Endothelial cell of umbilical vein (primary cell): ENCODE measurements around the gene FBXL19. TPM values are rescaled to one million over a fixed set of nuclear protein-coding genes. Genes with fewer than 3 reads are reported as not detected.
A peak's percentile ranks its signal among the peaks of the same experiment; 100 is the strongest.

Experiments
- BruUV-seq: library from RNA; stranded (reverse); fragments of 400-500 nt; replicated peaks from 2 replicates; lab custom pipeline; 2021; lab: Mats Ljungman, UMichigan
- CTCF ChIA-PET: fragments of 300-600, 350-600 bp; sonication (Branson Sonifier 250); formaldehyde crosslinking; loops from one replicate; lab custom pipeline; 2021; ENCODE audit warnings: antibody characterized with exemption, inconsistent platforms; lab: Charles Lee
- POLR2A ChIA-PET: fragments of 300-600, 350-600 bp; sonication (Branson Sonifier 250); formaldehyde crosslinking; loops from one replicate; lab custom pipeline; 2021; ENCODE audit warnings: antibody characterized with exemption, inconsistent platforms; lab: Charles Lee
- DNase-seq: peaks from one replicate; pipeline ENCODE4 v3.0.0-alpha.2; 2011; ENCODE audit warnings: low read depth, low spot score
- FAIRE-seq: peaks from 2 replicates; lab custom pipeline; 2011; peaks lifted over from hg19 to GRCh38; lab: Jason Lieb, UNC
- H2AFZ ChIP-seq: 2 replicates; pipeline ENCODE4 v1.6.0; 2012; ENCODE audit warnings: low read depth, low read length, control low read depth, inconsistent platforms
- H3K27ac ChIP-seq: 2 replicates; pipeline ENCODE4 v1.5.1; 2011; ENCODE audit warnings: low read depth, mild to moderate bottlenecking, control low read depth, low read length, moderate library complexity; ENCODE audit not compliant: insufficient read depth
- H3K27me3 ChIP-seq, 2 experiments: 2 replicates each; pipeline versions ENCODE4 v1.6.0 to v1.6.1; 2011; ENCODE audit warnings: low read length in 2 of 2, mixed read lengths in 1 of 2; ENCODE audit not compliant: control insufficient read depth in 2 of 2, insufficient read depth in 2 of 2
- H3K36me3 ChIP-seq, 2 experiments: 2 replicates in 1 of 2; 3 replicates in 1 of 2; pipeline ENCODE4 v1.5.1; 2011; ENCODE audit warnings: low read length in 2 of 2, mild to moderate bottlenecking in 1 of 2, moderate library complexity in 1 of 2; ENCODE audit not compliant: control insufficient read depth in 2 of 2, insufficient read depth in 2 of 2; ENCODE audit errors: extremely low read depth in 1 of 2
- H3K4me1 ChIP-seq: 3 replicates; pipeline ENCODE4 v1.5.1; 2011; ENCODE audit warnings: mild to moderate bottlenecking, low read length; ENCODE audit not compliant: control insufficient read depth, insufficient read depth; ENCODE audit errors: extremely low read depth
- H3K4me2 ChIP-seq: 2 replicates; pipeline ENCODE4 v1.6.1; 2011; ENCODE audit warnings: low read length, control low read depth, mixed read lengths; ENCODE audit not compliant: insufficient read depth
- H3K4me3 ChIP-seq, 3 experiments: fragments of 200-600 bp in 1 of 3; sonication (generic), shearing (Covaris generic) in 1 of 3; replicated peaks in 1 of 3; 2 replicates each; pipeline ENCODE4 v1.5.1; 2011 to 2016; ENCODE audit warnings: control low read depth in 3 of 3, low read length in 3 of 3, mild to moderate bottlenecking in 2 of 3, inconsistent platforms in 1 of 3, low read depth in 1 of 3, moderate library complexity in 1 of 3; ENCODE audit not compliant: insufficient read depth in 1 of 3
- H3K79me2 ChIP-seq: 2 replicates; pipeline ENCODE4 v1.6.0; 2012; ENCODE audit warnings: low read length, inconsistent platforms; ENCODE audit not compliant: control insufficient read depth, insufficient read depth
- H3K9ac ChIP-seq: replicated peaks from 2 replicates; pipeline ENCODE3; 2011; ENCODE audit warnings: low read length, control low read depth; ENCODE audit not compliant: insufficient read depth; ENCODE audit errors: extremely low read depth
- H3K9me1 ChIP-seq: replicated peaks from 3 replicates; pipeline ENCODE4 v1.6.0; 2011; ENCODE audit warnings: mild to moderate bottlenecking, low read length; ENCODE audit not compliant: control insufficient read depth, insufficient read depth; ENCODE audit errors: extremely low read depth
- H3K9me3 ChIP-seq: replicated peaks from 2 replicates; pipeline ENCODE4 v1.5.1; 2012; ENCODE audit warnings: low read length, inconsistent platforms; ENCODE audit not compliant: control insufficient read depth, insufficient read depth
- H4K20me1 ChIP-seq: replicated peaks from 2 replicates; pipeline ENCODE3; 2011; ENCODE audit warnings: mild to moderate bottlenecking, low read length; ENCODE audit not compliant: control insufficient read depth, insufficient read depth; ENCODE audit errors: extremely low read depth
- CTCF ChIP-seq, 2 donors: IDR thresholded peaks; 1 replicate in 1 of 2; 2 replicates in 1 of 2; pipeline ENCODE4 v1.5.1; 2011; ENCODE audit warnings: low read length in 2 of 2, mild to moderate bottlenecking in 2 of 2, moderate library complexity in 2 of 2, control low read depth in 1 of 2, inconsistent platforms in 1 of 2, low read depth in 1 of 2; ENCODE audit not compliant: insufficient read depth in 1 of 2; ENCODE audit errors: extremely low read depth in 1 of 2
- EZH2 ChIP-seq: IDR thresholded peaks from 2 replicates; pipeline ENCODE4 v1.6.1; 2012; ENCODE audit warnings: borderline replicate concordance, low read depth, mild to moderate bottlenecking, moderate library complexity, low read length, inconsistent platforms; ENCODE audit not compliant: severe bottlenecking
- FOS ChIP-seq: IDR thresholded peaks from 2 replicates; pipeline ENCODE4 v1.6.1; 2011; ENCODE audit warnings: mild to moderate bottlenecking, low read length, moderate library complexity, borderline replicate concordance; ENCODE audit not compliant: insufficient read depth
- GATA2 ChIP-seq: IDR thresholded peaks from 2 replicates; pipeline ENCODE4 v1.7.0; 2011; ENCODE audit warnings: low read depth, mild to moderate bottlenecking, moderate library complexity, mixed read lengths, low read length; ENCODE audit not compliant: insufficient read length, insufficient read depth
- JUN ChIP-seq: IDR thresholded peaks from 2 replicates; pipeline ENCODE4 v1.6.1; 2011; ENCODE audit warnings: borderline replicate concordance, low read depth; ENCODE audit not compliant: insufficient read length, insufficient read depth
- MAX ChIP-seq: IDR thresholded peaks from 2 replicates; pipeline ENCODE4 v1.6.1; 2011; ENCODE audit not compliant: insufficient read depth, insufficient read length
- MYC ChIP-seq: IDR thresholded peaks from one replicate; pipeline ENCODE4 v1.6.1; 2011; ENCODE audit warnings: mild to moderate bottlenecking, low read depth, low read length
- POLR2A ChIP-seq: IDR thresholded peaks from 2 replicates; pipeline ENCODE4 v1.6.1; 2012; ENCODE audit warnings: low read depth, mild to moderate bottlenecking, control low read depth, low read length
- POLR2AphosphoS5 ChIP-seq: IDR thresholded peaks from 2 replicates; pipeline ENCODE4 v1.6.1; 2012; ENCODE audit warnings: low read depth, mild to moderate bottlenecking, control low read depth, low read length, moderate library complexity; ENCODE audit not compliant: insufficient read depth
- dilution Hi-C: fragments of 300-500 bp; cut with MboI; formaldehyde crosslinking; loops from one replicate; pipeline ENCODE4 v1.15.0; 2019; ENCODE audit warnings: low sequenced_read_pairs; ENCODE audit not compliant: extremely low pct_ligation_motif_present
- intact Hi-C: fragments of 100-400 bp; cut with micrococcal nuclease; formaldehyde crosslinking; loops from one replicate; pipeline ENCODE4 v1.10.0; 2022
- polyA plus RNA-seq, 4 experiments: library from polyadenylated mRNA; depleted of rRNA in 3 of 4; stranded (reverse) in 3 of 4; unstranded in 1 of 4; fragments of >200 nt; gene quantifications; 2 replicates each; pipeline versions ENCODE4 v1.2.1 to v1.2.3, GENCODE V29; 2011 to 2012; ENCODE audit warnings: missing spikeins in 1 of 4
- total RNA-seq: library from RNA; stranded (reverse); gene quantifications from 2 replicates; pipeline ENCODE4 v1.2.3, GENCODE V29; 2021

Gene FBXL19
- total and polyA plus RNA-seq, 2 donors (not counting 3 experiments of a cell fraction or from before 2014, with no cell fraction given), result 22.1 to 38.0 TPM

- dilution Hi-C loops, result no loop called here
- no peak for TF ChIP-seq CTCF (IDR thresholded peaks at IDR 0.05; ENCODE audit: extremely low read depth in 1 of 2, insufficient read depth in 1 of 2, low read depth in 1 of 2, low read length in 2 of 2)
- TF ChIP-seq POLR2A, result no peak
- no peak for TF ChIP-seq FOS
- no peak for TF ChIP-seq MYC
- no peak for TF ChIP-seq MAX
- no peak for TF ChIP-seq JUN
- no peak for TF ChIP-seq EZH2
- no peak for TF ChIP-seq GATA2
- TF ChIP-seq POLR2AphosphoS5, result no peak
- no peaks in the 10 kb centered on the region for H4K20me1 ChIP-seq
- H2AFZ ChIP-seq, result peak overlapping the region; percentile 91
- peak overlapping the region; percentile 85 for H3K27ac ChIP-seq
- H3K27me3 ChIP-seq, result no peaks in the 10 kb centered on the region
- peak overlapping the region; percentile 61 to 83 (median 80) for H3K4me3 ChIP-seq
- peaks cover 0 to 5% of the 10 kb centered on the region in 2 experiments for H3K36me3 ChIP-seq
- H3K9ac ChIP-seq, result peak overlapping the region; percentile 96
- BruUV-seq, result no TSS peak
- DNase-seq (no peak), FAIRE-seq (no peak)
- H3K9me3 ChIP-seq, result no peaks in the 10 kb centered on the region
- CTCF ChIA-PET, result interaction anchor here (1.1 to 6.0 kb wide), 5 partner anchors 27 to 69 kb away, joined by 3 to 30 read pairs (median 9); no protein-coding TSS in a partner anchor
- no peaks in the 10 kb centered on the region for H3K79me2 ChIP-seq
- intact Hi-C loops, result loop anchor here (2.0 kb wide), 1 partner anchor 70 kb away; no protein-coding TSS in a partner anchor
- H3K9me1 ChIP-seq, result no peaks in the 10 kb centered on the region
- POLR2A ChIA-PET, result interaction anchor here (0.8 to 1.1 kb wide), 2 partner anchors 30 to 69 kb away, joined by 3 to 4 read pairs; no protein-coding TSS in a partner anchor
- peaks cover 20% of the 10 kb centered on the region for H3K4me1 ChIP-seq
- peak overlapping the region; percentile 87 for H3K4me2 ChIP-seq
Observed at GRCh38 chr16:30874244-30874820, 49.0 kb upstream of the FBXL19 start.
